ENCODE measurements around the gene MTA3. TPM values are rescaled to one million over a fixed set of nuclear protein-coding genes. Genes with fewer than 3 reads are reported as not detected.

MTA3 gene
- total and polyA plus RNA-seq, 2 donors (not counting 3 experiments of a cell fraction or from before 2014, with no cell fraction given): 36.3 to 53.3 TPM

DNA sequence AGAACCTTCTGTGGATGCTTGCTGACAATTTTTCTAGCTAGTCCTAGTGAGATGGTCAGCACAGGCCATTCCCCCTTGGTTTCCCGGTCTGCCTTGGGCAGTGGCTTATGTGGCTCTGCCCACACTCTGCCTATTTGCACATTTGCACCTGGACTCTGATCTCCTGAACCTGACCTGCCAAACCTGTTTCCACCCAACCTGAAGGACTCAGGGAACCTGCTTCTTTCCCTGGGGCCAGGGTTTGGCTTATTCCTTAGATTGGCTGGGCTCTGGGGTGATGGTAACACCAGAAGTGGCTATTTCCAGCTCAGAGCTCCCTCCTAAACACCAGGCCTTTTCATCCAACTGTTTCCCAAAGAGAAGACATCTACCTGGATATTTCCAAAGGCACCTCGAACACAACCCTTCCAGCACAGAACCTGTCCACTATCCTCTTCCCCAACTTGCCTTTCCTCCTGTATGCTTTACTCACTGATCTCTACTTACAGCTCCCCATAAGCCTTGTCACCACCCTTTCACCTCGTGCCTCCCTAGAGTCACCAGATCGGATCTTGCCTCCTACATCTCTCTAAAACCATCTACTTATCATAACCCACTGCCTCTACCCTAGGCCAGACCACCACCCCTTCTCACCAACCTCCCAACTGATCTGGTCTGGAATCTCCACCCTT is 5.8 kb upstream of the MTA3 start:
- Histone ChIP-seq H3K4me1 (ENCODE audit: control insufficient read depth, extremely low read depth, insufficient read depth, low read length) (no peaks in the 10 kb centered on the region), H3K9me1 (replicated peaks; ENCODE audit: control insufficient read depth, extremely low read depth, insufficient read depth, low read length) (no peaks in the 10 kb centered on the region), H3K9me3 (replicated peaks; ENCODE audit: control insufficient read depth, insufficient read depth, low read length) (no peaks in the 10 kb centered on the region), H3K4me3 (replicated peaks in 1 of 3; ENCODE audit: insufficient read depth in 1 of 3, low read depth in 1 of 3, low read length in 3 of 3) (no peak overlapping the region), H2AFZ (ENCODE audit: low read depth, low read length) (no peak overlapping the region), H3K9ac (replicated peaks; ENCODE audit: extremely low read depth, insufficient read depth, low read length) (no peak overlapping the region), H4K20me1 (replicated peaks; ENCODE audit: control insufficient read depth, extremely low read depth, insufficient read depth, low read length) (no peaks in the 10 kb centered on the region), H3K79me2 (ENCODE audit: control insufficient read depth, insufficient read depth, low read length) (no peaks in the 10 kb centered on the region), H3K27me3 (ENCODE audit: control insufficient read depth in 2 of 2, insufficient read depth in 2 of 2, low read length in 2 of 2) (no peaks in the 10 kb centered on the region), H3K4me2 (ENCODE audit: insufficient read depth, low read length) (no peak overlapping the region), H3K36me3 (ENCODE audit: control insufficient read depth in 2 of 2, extremely low read depth in 1 of 2, insufficient read depth in 2 of 2, low read length in 2 of 2) (no peaks in the 10 kb centered on the region), H3K27ac (ENCODE audit: insufficient read depth, low read depth, low read length) (no peak overlapping the region)
- dilution Hi-C loops (cut with MboI; ENCODE audit: extremely low pct_ligation_motif_present, low sequenced_read_pairs): no loop called here
- DNase-seq (ENCODE audit: low read depth, low spot score) (no peak), FAIRE-seq (no peak)
- BruUV-seq (replicated peaks): no TSS peak
- intact Hi-C loops (cut with micrococcal nuclease): no loop called here
- TF ChIP-seq, protein P1, sequence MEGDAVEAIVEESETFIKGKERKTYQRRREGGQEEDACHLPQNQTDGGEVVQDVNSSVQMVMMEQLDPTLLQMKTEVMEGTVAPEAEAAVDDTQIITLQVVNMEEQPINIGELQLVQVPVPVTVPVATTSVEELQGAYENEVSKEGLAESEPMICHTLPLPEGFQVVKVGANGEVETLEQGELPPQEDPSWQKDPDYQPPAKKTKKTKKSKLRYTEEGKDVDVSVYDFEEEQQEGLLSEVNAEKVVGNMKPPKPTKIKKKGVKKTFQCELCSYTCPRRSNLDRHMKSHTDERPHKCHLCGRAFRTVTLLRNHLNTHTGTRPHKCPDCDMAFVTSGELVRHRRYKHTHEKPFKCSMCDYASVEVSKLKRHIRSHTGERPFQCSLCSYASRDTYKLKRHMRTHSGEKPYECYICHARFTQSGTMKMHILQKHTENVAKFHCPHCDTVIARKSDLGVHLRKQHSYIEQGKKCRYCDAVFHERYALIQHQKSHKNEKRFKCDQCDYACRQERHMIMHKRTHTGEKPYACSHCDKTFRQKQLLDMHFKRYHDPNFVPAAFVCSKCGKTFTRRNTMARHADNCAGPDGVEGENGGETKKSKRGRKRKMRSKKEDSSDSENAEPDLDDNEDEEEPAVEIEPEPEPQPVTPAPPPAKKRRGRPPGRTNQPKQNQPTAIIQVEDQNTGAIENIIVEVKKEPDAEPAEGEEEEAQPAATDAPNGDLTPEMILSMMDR (IDR thresholded peaks at IDR 0.05; ENCODE audit: extremely low read depth in 1 of 2, insufficient read depth in 1 of 2, low read depth in 1 of 2, low read length in 2 of 2): no peak
- TF ChIP-seq FOS (IDR thresholded peaks at IDR 0.05; ENCODE audit: borderline replicate concordance, insufficient read depth, low read length): no peak
- no peak for TF ChIP-seq GATA2 (IDR thresholded peaks at IDR 0.05; ENCODE audit: insufficient read depth, insufficient read length, low read depth, low read length)
- TF ChIP-seq EZH2 (IDR thresholded peaks at IDR 0.05; ENCODE audit: borderline replicate concordance, low read depth, low read length, severe bottlenecking): no peak
- TF ChIP-seq JUN (IDR thresholded peaks at IDR 0.05; ENCODE audit: borderline replicate concordance, insufficient read depth, insufficient read length, low read depth): no peak
- TF ChIP-seq POLR2AphosphoS5 (IDR thresholded peaks at IDR 0.05; ENCODE audit: insufficient read depth, low read depth, low read length): no peak
- TF ChIP-seq POLR2A (IDR thresholded peaks at IDR 0.05; ENCODE audit: low read depth, low read length): no peak
- TF ChIP-seq, protein P2, sequence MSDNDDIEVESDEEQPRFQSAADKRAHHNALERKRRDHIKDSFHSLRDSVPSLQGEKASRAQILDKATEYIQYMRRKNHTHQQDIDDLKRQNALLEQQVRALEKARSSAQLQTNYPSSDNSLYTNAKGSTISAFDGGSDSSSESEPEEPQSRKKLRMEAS (IDR thresholded peaks at IDR 0.05; ENCODE audit: insufficient read depth, insufficient read length): no peak
- POLR2A ChIA-PET: no interaction called here
- CTCF ChIA-PET: interaction anchor here (1.1 kb wide), 1 partner anchor 100 kb away, joined by 4 read pairs; no protein-coding TSS in a partner anchor

Data from endothelial cell of umbilical vein (primary cell).